Liver (tissue), 3 donors: Measurements from ENCODE around the gene HNRNPC.
A peak's percentile ranks its signal among the peaks of the same experiment; 100 is the strongest.

Source experiments
- CTCF ChIP-seq: fragments of 150-350 bp; IDR thresholded peaks from 2 replicates; pipeline ENCODE4 v1.5.1; 2017; ENCODE audit warnings: improper control_type of control experiment, low read depth, low read length; ENCODE audit not compliant: missing input control
- JUND ChIP-seq, 2 donors: IDR thresholded peaks; 2 replicates each; pipeline ENCODE4 v1.6.1; 2016; ENCODE audit warnings: antibody characterized with exemption in 2 of 2
- RAD21 ChIP-seq, 2 donors: IDR thresholded peaks; 2 replicates each; pipeline ENCODE4 v1.6.1; 2016; ENCODE audit warnings: antibody characterized with exemption in 2 of 2, mild to moderate bottlenecking in 2 of 2
- REST ChIP-seq: IDR thresholded peaks from 2 replicates; pipeline ENCODE4 v1.6.1; 2016; ENCODE audit warnings: antibody characterized with exemption, mild to moderate bottlenecking
- RXRA ChIP-seq, 2 donors: IDR thresholded peaks; 2 replicates each; pipeline ENCODE4 v1.6.1; 2017 to 2018; ENCODE audit warnings: antibody characterized with exemption in 2 of 2, mild to moderate bottlenecking in 1 of 2
- SP1 ChIP-seq: IDR thresholded peaks from 2 replicates; pipeline ENCODE4 v1.6.1; 2018; ENCODE audit warnings: antibody characterized with exemption, mild to moderate bottlenecking
- TAF1 ChIP-seq: conservative IDR thresholded peaks from 2 replicates; pipeline ENCODE4 v1.6.1; 2016; ENCODE audit warnings: antibody characterized with exemption, mild to moderate bottlenecking
- YY1 ChIP-seq: IDR thresholded peaks from 2 replicates; pipeline ENCODE4 v1.6.1; 2016; ENCODE audit warnings: antibody characterized with exemption, mild to moderate bottlenecking
- ZBTB33 ChIP-seq: IDR thresholded peaks from 2 replicates; pipeline ENCODE4 v1.6.1; 2016; ENCODE audit warnings: antibody characterized with exemption
- TF ChIP-seq, protein P1 (sequence below): IDR thresholded peaks from 2 replicates; pipeline ENCODE4 v1.6.1; 2016; ENCODE audit warnings: antibody characterized with exemption
- TF ChIP-seq, protein P2 (sequence below): IDR thresholded peaks from 2 replicates; pipeline ENCODE4 v1.6.1; 2016; ENCODE audit warnings: antibody characterized with exemption
- donor health status: healthy.
- donor health status: healthy.

DNA sequence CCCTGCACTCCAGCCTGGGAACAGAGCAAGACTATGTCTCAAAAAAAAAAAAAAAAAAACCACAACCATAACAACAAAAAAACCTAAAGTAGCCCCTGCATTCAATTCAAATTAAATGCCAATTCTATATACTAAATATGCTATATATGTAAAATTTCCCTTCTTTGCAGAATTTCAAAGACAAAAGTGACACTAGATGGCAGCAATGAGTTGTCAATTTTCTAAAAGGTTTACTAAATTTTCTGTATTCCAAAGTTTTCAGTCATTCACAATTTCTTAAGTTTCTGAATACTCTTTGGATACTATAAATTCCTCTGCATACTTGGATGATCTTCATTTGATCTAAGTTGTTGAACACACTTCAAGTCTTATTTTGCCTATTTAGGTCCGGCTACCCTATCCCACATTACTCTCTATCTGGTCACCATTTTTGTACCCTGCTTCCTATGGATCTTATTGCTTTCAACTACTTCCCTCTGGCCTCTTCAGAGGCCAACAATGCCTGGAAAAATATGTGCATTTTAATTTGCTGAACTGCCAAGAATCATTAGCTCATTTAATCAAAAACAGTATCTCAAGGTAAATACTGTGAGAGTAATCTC is 27.9 kb downstream of the HNRNPC start:
- TF ChIP-seq REST (no peak), RAD21 (IDR thresholded peaks at IDR 0.05) (peak; percentile 46 to 58), CTCF (peak; percentile 23), RXRA (IDR thresholded peaks at IDR 0.05) (no peak), YY1 (no peak), JUND (IDR thresholded peaks at IDR 0.05) (no peak), ZBTB33 (no peak), SP1 (no peak), TAF1 (no peak)
- TF ChIP-seq, protein P1, sequence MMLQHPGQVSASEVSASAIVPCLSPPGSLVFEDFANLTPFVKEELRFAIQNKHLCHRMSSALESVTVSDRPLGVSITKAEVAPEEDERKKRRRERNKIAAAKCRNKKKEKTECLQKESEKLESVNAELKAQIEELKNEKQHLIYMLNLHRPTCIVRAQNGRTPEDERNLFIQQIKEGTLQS = no peak
- TF ChIP-seq, protein P2, sequence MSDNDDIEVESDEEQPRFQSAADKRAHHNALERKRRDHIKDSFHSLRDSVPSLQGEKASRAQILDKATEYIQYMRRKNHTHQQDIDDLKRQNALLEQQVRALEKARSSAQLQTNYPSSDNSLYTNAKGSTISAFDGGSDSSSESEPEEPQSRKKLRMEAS = no peak
